HL-60 (cell line): ENCODE measurements around the gene INSL3.
A peak's percentile ranks its signal among the peaks of the same experiment; 100 is the strongest.
"Not testable (repeated sequence)": the region's sequence is repeated elsewhere in the genome, so short reads cannot be mapped to it uniquely, and the experiment has no call there.

Experiments
- DNase-seq, 2 experiments: peaks; one replicate each; pipeline ENCODE4 v3.0.0-alpha.2; 2010 to 2020; ENCODE audit warnings: low read depth in 1 of 2, low spot score in 1 of 2
- H3K27ac ChIP-seq: fragments of 250-450 bp; sonication (Bioruptor Pico); replicated peaks from 2 replicates; pipeline ENCODE4 v1.5.1; 2020; ENCODE audit warnings: mild to moderate bottlenecking, moderate library complexity
- H3K27me3 ChIP-seq: fragments of 250-450 bp; sonication (Bioruptor Pico); 2 replicates; pipeline ENCODE4 v1.5.1; 2021; ENCODE audit warnings: mild to moderate bottlenecking, moderate library complexity; ENCODE audit not compliant: insufficient read depth, poor library complexity, severe bottlenecking
- H3K4me3 ChIP-seq: replicated peaks from 2 replicates; pipeline ENCODE4 v1.5.1; 2011; ENCODE audit warnings: mild to moderate bottlenecking, control low read depth, low read length; ENCODE audit not compliant: insufficient read depth
- CTCF ChIP-seq: IDR thresholded peaks from one replicate; pipeline ENCODE4 v1.5.1; 2011; ENCODE audit warnings: low read length, control low read depth, inconsistent platforms; ENCODE audit not compliant: insufficient read depth
- GABPA ChIP-seq: IDR thresholded peaks from 2 replicates; pipeline ENCODE4 v1.6.1; 2012; ENCODE audit warnings: low read depth
- POLR2AphosphoS5 ChIP-seq: IDR thresholded peaks from 2 replicates; pipeline ENCODE4 v1.6.1; 2012; ENCODE audit warnings: low read depth
- REST ChIP-seq: IDR thresholded peaks from 2 replicates; pipeline ENCODE4 v1.6.1; 2012; ENCODE audit warnings: low read depth; ENCODE audit not compliant: insufficient replicate concordance
- SPI1 ChIP-seq: IDR thresholded peaks from 2 replicates; pipeline ENCODE4 v1.6.1; 2012; ENCODE audit warnings: low read depth, mild to moderate bottlenecking, borderline replicate concordance

INSL3 gene

GRCh38 chr19:17784201-17785008 is 36.9 kb downstream of the INSL3 start:
- peak in 1 of 2 experiments; percentile 72 for DNase-seq
- TF ChIP-seq SPI1, result no peak
- peak; percentile 72 for TF ChIP-seq CTCF
- Histone ChIP-seq H3K4me3 (no peak overlapping the region), H3K27me3 (no peaks in the 10 kb centered on the region), H3K27ac (no peak overlapping the region)

- DNase-seq, H3K4me3 ChIP-seq, H3K27ac ChIP-seq, H3K27me3 ChIP-seq: not testable (repeated sequence)
Measured at GRCh38 chr19:17783721-17784120, 37.6 kb downstream of the INSL3 start.

GRCh38 chr19:17780781-17781180 is 40.5 kb downstream of the INSL3 start:
- no peak overlapping the region for H3K27ac ChIP-seq
- no peak overlapping the region for H3K4me3 ChIP-seq
- TF ChIP-seq SPI1 (no peak), POLR2AphosphoS5 (no peak), GABPA (no peak), REST (no peak), CTCF (no peak)
- no peaks in the 10 kb centered on the region for H3K27me3 ChIP-seq
- DNase-seq, result no peak

GRCh38 chr19:17778968-17779929 is 42.1 kb downstream of the INSL3 start:
- H3K27me3 ChIP-seq, result no peaks in the 10 kb centered on the region
- H3K4me3 ChIP-seq, result no peak overlapping the region
- TF ChIP-seq GABPA, result no peak
- TF ChIP-seq REST, result no peak
- TF ChIP-seq CTCF, result no peak
- TF ChIP-seq POLR2AphosphoS5, result no peak
- TF ChIP-seq SPI1, result no peak
- peak; percentile 78 to 94 for DNase-seq
- no peak overlapping the region for H3K27ac ChIP-seq
